Karpas-422 (cell line): ENCODE measurements around the gene MBNL2. TPM values are rescaled to one million over a fixed set of nuclear protein-coding genes. Genes with fewer than 3 reads are reported as not detected.

ENCODE experiments used
- DNase-seq: peaks from one replicate; pipeline ENCODE4 v3.0.0-alpha.2; 2015
- H2AFZ ChIP-seq: fragments of 200-600 bp; sonication (generic); 2 replicates; pipeline ENCODE4 v1.6.1; 2014; ENCODE audit warnings: antibody characterized with exemption, low read length, mixed read lengths
- H3K27ac ChIP-seq: fragments of 200-600 bp; sonication (generic); 2 replicates; pipeline ENCODE4 v1.5.1; 2014; ENCODE audit warnings: mild to moderate bottlenecking, low read length, moderate library complexity
- H3K27me3 ChIP-seq: fragments of 200-600 bp; sonication (generic); 2 replicates; pipeline ENCODE4 v1.6.1; 2014; ENCODE audit warnings: low read length, mixed read lengths
- H3K36me3 ChIP-seq: fragments of 200-600 bp; sonication (generic); 2 replicates; pipeline ENCODE4 v1.6.1; 2014; ENCODE audit warnings: low read length, mixed read lengths; ENCODE audit not compliant: insufficient read depth
- H3K4me1 ChIP-seq: fragments of 200-600 bp; sonication (generic); 2 replicates; pipeline ENCODE4 v1.6.1; 2014; ENCODE audit warnings: mild to moderate bottlenecking, low read length, mixed read lengths
- H3K4me2 ChIP-seq: fragments of 200-600 bp; sonication (generic); 2 replicates; pipeline ENCODE4 v1.6.1; 2014; ENCODE audit warnings: low read length, low read depth, mild to moderate bottlenecking; ENCODE audit not compliant: poor library complexity, severe bottlenecking
- H3K4me3 ChIP-seq: fragments of 200-600 bp; sonication (generic); 2 replicates; pipeline ENCODE4 v1.5.1; 2014; ENCODE audit warnings: mild to moderate bottlenecking, antibody characterized with exemption, low read length, mixed read lengths
- H3K79me2 ChIP-seq: fragments of 200-600 bp; sonication (generic); 2 replicates; pipeline ENCODE4 v1.6.1; 2014; ENCODE audit warnings: mild to moderate bottlenecking, low read length, mixed read lengths
- H3K9ac ChIP-seq: fragments of 200-600 bp; sonication (generic); 2 replicates; pipeline ENCODE4 v1.6.0; 2014; ENCODE audit warnings: low read length
- H3K9me2 ChIP-seq: fragments of 200-600 bp; sonication (generic), shearing (Covaris generic); replicated peaks from 2 replicates; pipeline ENCODE4 v1.6.0; 2014; ENCODE audit warnings: mild to moderate bottlenecking, low read length, moderate library complexity; ENCODE audit not compliant: insufficient read depth
- H3K9me3 ChIP-seq: fragments of 300-700, 200-600 bp; sonication (generic); 2 replicates; pipeline ENCODE4 v1.6.1; 2014; ENCODE audit warnings: low read length, mixed read lengths
- H4K20me1 ChIP-seq: fragments of 200-600 bp; sonication (generic); 2 replicates; pipeline ENCODE4 v1.6.1; 2014; ENCODE audit warnings: mild to moderate bottlenecking, antibody characterized with exemption, low read length, low read depth; ENCODE audit not compliant: insufficient read depth
- total RNA-seq: library from RNA; depleted of rRNA; stranded (reverse); fragments of >200 nt; shearing (Covaris generic); gene quantifications from 2 replicates; pipeline ENCODE4 v1.2.3, GENCODE V29; 2014; ENCODE audit warnings: low replicate concordance

MBNL2 gene
- total RNA-seq, 1 experiment from 2014 or later: 8.5 TPM

GRCh38 chr13:97366172-97366688 is 144.1 kb downstream of the MBNL2 start:
- H4K20me1 ChIP-seq: no peaks in the 10 kb centered on the region
- no peak for DNase-seq
- H3K9ac ChIP-seq: no peak overlapping the region
- no peaks in the 10 kb centered on the region for H3K9me3 ChIP-seq
- H3K4me1 ChIP-seq: no peaks in the 10 kb centered on the region
- no peaks in the 10 kb centered on the region for H3K9me2 ChIP-seq
- H3K27ac ChIP-seq: no peak overlapping the region
- no peak overlapping the region for H3K4me2 ChIP-seq
- no peak overlapping the region for H2AFZ ChIP-seq
- H3K27me3 ChIP-seq: no peaks in the 10 kb centered on the region
- H3K36me3 ChIP-seq: no peaks in the 10 kb centered on the region
- H3K4me3 ChIP-seq: no peak overlapping the region
- H3K79me2 ChIP-seq: no peaks in the 10 kb centered on the region

GRCh38 chr13:97367016-97367822 is 145.1 kb downstream of the MBNL2 start:
- H3K4me2 ChIP-seq: no peak overlapping the region
- no peak overlapping the region for H3K9ac ChIP-seq
- H2AFZ ChIP-seq: no peak overlapping the region
- H3K4me3 ChIP-seq: no peak overlapping the region
- no peaks in the 10 kb centered on the region for H3K4me1 ChIP-seq
- DNase-seq: no peak
- no peaks in the 10 kb centered on the region for H3K79me2 ChIP-seq
- H3K36me3 ChIP-seq: no peaks in the 10 kb centered on the region
- H3K9me2 ChIP-seq: no peaks in the 10 kb centered on the region
- no peaks in the 10 kb centered on the region for H3K27me3 ChIP-seq
- H3K9me3 ChIP-seq: no peaks in the 10 kb centered on the region
- H3K27ac ChIP-seq: no peak overlapping the region
- no peaks in the 10 kb centered on the region for H4K20me1 ChIP-seq

GRCh38 chr13:97369261-97369893 is 147.2 kb downstream of the MBNL2 start:
- Histone ChIP-seq H3K9me3 (no peaks in the 10 kb centered on the region), H3K4me1 (no peaks in the 10 kb centered on the region), H4K20me1 (no peaks in the 10 kb centered on the region), H3K9me2 (no peaks in the 10 kb centered on the region), H2AFZ (no peak overlapping the region), H3K9ac (no peak overlapping the region), H3K4me3 (no peak overlapping the region), H3K79me2 (no peaks in the 10 kb centered on the region), H3K4me2 (no peak overlapping the region), H3K36me3 (no peaks in the 10 kb centered on the region), H3K27ac (no peak overlapping the region), H3K27me3 (no peaks in the 10 kb centered on the region)
- no peak for DNase-seq

GRCh38 chr13:97371486-97372109 is 149.5 kb downstream of the MBNL2 start:
- no peak overlapping the region for H2AFZ ChIP-seq
- H3K27me3 ChIP-seq: no peaks in the 10 kb centered on the region
- H3K36me3 ChIP-seq: no peaks in the 10 kb centered on the region
- H3K9me2 ChIP-seq: no peaks in the 10 kb centered on the region
- no peaks in the 10 kb centered on the region for H3K9me3 ChIP-seq
- no peak overlapping the region for H3K9ac ChIP-seq
- H3K27ac ChIP-seq: no peak overlapping the region
- no peaks in the 10 kb centered on the region for H4K20me1 ChIP-seq
- no peak overlapping the region for H3K4me2 ChIP-seq
- no peak for DNase-seq
- H3K79me2 ChIP-seq: no peaks in the 10 kb centered on the region
- H3K4me3 ChIP-seq: no peak overlapping the region
- no peaks in the 10 kb centered on the region for H3K4me1 ChIP-seq

GRCh38 chr13:97372936-97373335 is 150.8 kb downstream of the MBNL2 start:
- Histone ChIP-seq H3K27ac (no peak overlapping the region), H3K4me2 (no peak overlapping the region)

DNA sequence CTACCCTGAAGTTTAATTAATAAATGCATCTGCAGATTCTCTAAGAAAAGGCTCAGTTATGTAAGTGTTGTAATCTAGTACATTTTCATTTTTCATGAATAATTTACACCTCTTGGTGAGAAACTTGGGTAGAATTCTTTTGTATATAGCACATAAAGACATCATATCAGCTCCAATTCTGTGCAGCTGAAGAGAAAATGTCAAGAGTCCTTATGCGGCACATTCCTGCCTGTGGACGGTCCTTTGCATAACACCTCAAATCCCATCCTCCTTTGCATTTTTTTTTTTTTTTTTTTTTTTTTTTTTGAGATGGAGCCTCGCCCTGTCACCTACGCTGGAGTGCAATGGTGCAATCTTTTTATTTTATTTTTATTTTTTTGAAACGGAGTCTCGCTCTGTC is 151.7 kb downstream of the MBNL2 start:
- H2AFZ ChIP-seq: no peak overlapping the region
- no peaks in the 10 kb centered on the region; the same call in 1 of the 2 replicates for H4K20me1 ChIP-seq
- H3K4me1 ChIP-seq: no peaks in the 10 kb centered on the region
- H3K79me2 ChIP-seq: no peaks in the 10 kb centered on the region
- no peak overlapping the region for H3K9ac ChIP-seq
- H3K27ac ChIP-seq: no peak overlapping the region
- H3K36me3 ChIP-seq: no peaks in the 10 kb centered on the region
- no peaks in the 10 kb centered on the region for H3K27me3 ChIP-seq
- H3K4me3 ChIP-seq: no peak overlapping the region
- H3K4me2 ChIP-seq: no peak overlapping the region
- DNase-seq: no peak
- H3K9me2 ChIP-seq: no peaks in the 10 kb centered on the region
- H3K9me3 ChIP-seq: no peaks in the 10 kb centered on the region

More at GRCh38 chr13:97372936-97373335, 150.8 kb downstream of the MBNL2 start:
- Histone ChIP-seq H3K79me2 (no peaks in the 10 kb centered on the region), H3K9ac (no peak overlapping the region), H3K4me1 (no peaks in the 10 kb centered on the region), H2AFZ (no peak overlapping the region), H3K27me3 (no peaks in the 10 kb centered on the region), H3K4me3 (no peak overlapping the region), H3K9me3 (no peaks in the 10 kb centered on the region), H3K9me2 (no peaks in the 10 kb centered on the region), H4K20me1 (no peaks in the 10 kb centered on the region; the same call in 1 of the 2 replicates), H3K36me3 (no peaks in the 10 kb centered on the region)
- no peak for DNase-seq

- Histone ChIP-seq H3K4me3 (no peak overlapping the region), H3K9ac (no peak overlapping the region), H3K4me2 (no peak overlapping the region), H4K20me1 (no peaks in the 10 kb centered on the region; the same call in 1 of the 2 replicates), H3K27ac (no peak overlapping the region), H3K36me3 (no peaks in the 10 kb centered on the region), H3K79me2 (no peaks in the 10 kb centered on the region), H3K9me3 (no peaks in the 10 kb centered on the region), H3K9me2 (no peaks in the 10 kb centered on the region), H3K27me3 (no peaks in the 10 kb centered on the region), H3K4me1 (no peaks in the 10 kb centered on the region), H2AFZ (no peak overlapping the region)
- DNase-seq: no peak
Measured at GRCh38 chr13:97376981-97377380, 154.8 kb downstream of the MBNL2 start.

DNA sequence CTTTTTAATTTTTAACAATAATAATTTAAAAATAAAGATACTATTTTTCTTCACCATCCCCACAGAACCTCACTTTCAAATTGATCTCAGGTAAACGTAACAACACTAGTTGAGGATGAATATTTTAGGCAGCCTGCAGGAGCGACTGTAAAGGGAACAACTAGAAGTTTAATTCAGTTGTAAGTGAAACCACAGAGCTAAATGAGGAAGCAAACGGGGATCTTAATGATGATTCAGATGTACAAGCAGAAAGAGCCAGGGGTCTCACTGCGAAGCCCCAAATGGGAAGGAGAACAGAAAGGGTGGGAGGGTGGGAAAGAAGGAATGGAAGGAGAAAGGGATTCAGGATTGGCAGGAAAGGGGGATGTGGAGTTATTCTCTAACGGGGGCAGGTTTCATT is 157.3 kb downstream of the MBNL2 start:
- Histone ChIP-seq H3K9me3 (no peaks in the 10 kb centered on the region), H3K4me3 (no peak overlapping the region), H4K20me1 (no peaks in the 10 kb centered on the region; the same call in 1 of the 2 replicates), H3K9me2 (no peaks in the 10 kb centered on the region), H3K4me1 (no peaks in the 10 kb centered on the region), H2AFZ (no peak overlapping the region), H3K9ac (no peak overlapping the region), H3K4me2 (no peak overlapping the region), H3K36me3 (no peaks in the 10 kb centered on the region), H3K27me3 (no peaks in the 10 kb centered on the region), H3K27ac (no peak overlapping the region), H3K79me2 (no peaks in the 10 kb centered on the region)
- DNase-seq: no peak
